BJ (cell line): ENCODE measurements around the gene RFT1. TPM values are rescaled to one million over a fixed set of nuclear protein-coding genes. Genes with fewer than 3 reads are reported as not detected.

ENCODE experiments used
- CTCF ChIA-PET: fragments of 350-600 bp; formaldehyde crosslinking; extraction: SDS; loops from one replicate; lab custom pipeline; 2021; ENCODE audit warnings: antibody characterized with exemption, inconsistent platforms; lab: Yijun Ruan, JAX
- POLR2A ChIA-PET: fragments of 300-600 bp; sonication (Branson Sonifier 250); formaldehyde crosslinking; extraction: SDS; loops from one replicate; lab custom pipeline; 2021; ENCODE audit warnings: antibody characterized with exemption; lab: Charles Lee
- DNase-seq: peaks from one replicate; pipeline ENCODE4 v3.0.0-alpha.2; 2011; ENCODE audit warnings: low read depth
- H3K27me3 ChIP-seq: 2 replicates; pipeline ENCODE4 v1.6.0; 2011; ENCODE audit warnings: low read length; ENCODE audit not compliant: control insufficient read depth, insufficient read depth
- H3K36me3 ChIP-seq: 2 replicates; pipeline ENCODE4 v1.5.1; 2011; ENCODE audit warnings: low read length; ENCODE audit not compliant: control insufficient read depth, insufficient read depth
- H3K4me3 ChIP-seq: 2 replicates; pipeline ENCODE4 v1.5.1; 2011; ENCODE audit warnings: low read depth, mild to moderate bottlenecking, control low read depth, low read length
- polyA plus RNA-seq: library from polyadenylated mRNA; depleted of rRNA; stranded (reverse); fragments of >200 nt; gene quantifications from 2 replicates; pipeline ENCODE4 v1.2.3, GENCODE V29; 2011
- TF ChIP-seq, protein P1 (sequence below): IDR thresholded peaks from 2 replicates; pipeline ENCODE4 v1.5.1; 2011; ENCODE audit warnings: low read depth, mild to moderate bottlenecking, control low read depth, inconsistent platforms, low read length, moderate library complexity; ENCODE audit not compliant: insufficient read depth

The RFT1 gene
- polyA plus RNA-seq, 1 experiment, result 27.9 TPM

DNA sequence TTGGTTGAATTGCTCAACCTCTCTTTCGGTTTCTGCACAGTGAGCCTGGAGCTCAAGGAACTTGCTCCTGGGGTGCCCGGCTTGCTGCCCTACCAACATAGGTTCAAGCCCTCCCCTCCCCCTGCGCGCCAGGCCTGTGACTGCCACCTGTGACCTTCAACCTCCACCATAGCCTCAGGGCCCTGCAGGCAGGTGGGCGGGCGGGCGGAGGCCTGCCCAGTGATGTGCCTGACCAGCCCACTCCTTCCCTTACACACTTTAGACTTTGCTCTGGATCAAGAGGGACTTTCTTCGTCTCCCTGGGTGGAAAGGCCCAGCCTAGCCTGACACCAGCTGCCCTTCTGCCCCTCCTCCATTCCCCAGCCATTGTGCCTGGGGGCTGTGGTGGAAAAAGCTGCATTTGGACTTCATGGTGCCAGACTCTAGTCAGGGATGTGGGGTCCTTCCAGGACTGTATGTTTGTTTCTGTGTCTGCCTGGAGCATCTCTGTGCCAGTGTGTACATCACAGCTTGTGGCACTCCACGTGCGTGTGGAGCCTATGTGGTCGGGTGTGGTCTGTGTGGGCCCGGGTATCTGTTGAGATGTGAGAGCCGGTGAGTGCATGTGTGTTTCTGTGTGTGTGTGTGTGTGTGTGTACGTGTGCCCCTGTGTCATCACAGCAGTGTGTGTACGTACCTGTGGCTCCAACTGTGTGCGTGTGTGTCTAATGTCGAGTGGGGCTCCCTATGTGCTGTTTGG is 40.3 kb upstream of the RFT1 start:
- DNase-seq, result no peak
- TF ChIP-seq, protein P1, sequence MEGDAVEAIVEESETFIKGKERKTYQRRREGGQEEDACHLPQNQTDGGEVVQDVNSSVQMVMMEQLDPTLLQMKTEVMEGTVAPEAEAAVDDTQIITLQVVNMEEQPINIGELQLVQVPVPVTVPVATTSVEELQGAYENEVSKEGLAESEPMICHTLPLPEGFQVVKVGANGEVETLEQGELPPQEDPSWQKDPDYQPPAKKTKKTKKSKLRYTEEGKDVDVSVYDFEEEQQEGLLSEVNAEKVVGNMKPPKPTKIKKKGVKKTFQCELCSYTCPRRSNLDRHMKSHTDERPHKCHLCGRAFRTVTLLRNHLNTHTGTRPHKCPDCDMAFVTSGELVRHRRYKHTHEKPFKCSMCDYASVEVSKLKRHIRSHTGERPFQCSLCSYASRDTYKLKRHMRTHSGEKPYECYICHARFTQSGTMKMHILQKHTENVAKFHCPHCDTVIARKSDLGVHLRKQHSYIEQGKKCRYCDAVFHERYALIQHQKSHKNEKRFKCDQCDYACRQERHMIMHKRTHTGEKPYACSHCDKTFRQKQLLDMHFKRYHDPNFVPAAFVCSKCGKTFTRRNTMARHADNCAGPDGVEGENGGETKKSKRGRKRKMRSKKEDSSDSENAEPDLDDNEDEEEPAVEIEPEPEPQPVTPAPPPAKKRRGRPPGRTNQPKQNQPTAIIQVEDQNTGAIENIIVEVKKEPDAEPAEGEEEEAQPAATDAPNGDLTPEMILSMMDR, result no peak
- ChIA-PET CTCF (interaction anchor here (1.1 to 2.4 kb wide), 5 partner anchors 10 to 57 kb away, joined by 3 to 20 read pairs (median 3); partner anchors contain the start of gene PRKCD), POLR2A (interaction anchor here (0.6 kb wide), 1 partner anchor 66 kb away, joined by 3 read pairs; no protein-coding TSS in a partner anchor)
- Histone ChIP-seq H3K36me3 (peaks cover 5% of the 10 kb centered on the region), H3K4me3 (no peak overlapping the region), H3K27me3 (no peaks in the 10 kb centered on the region)

DNA sequence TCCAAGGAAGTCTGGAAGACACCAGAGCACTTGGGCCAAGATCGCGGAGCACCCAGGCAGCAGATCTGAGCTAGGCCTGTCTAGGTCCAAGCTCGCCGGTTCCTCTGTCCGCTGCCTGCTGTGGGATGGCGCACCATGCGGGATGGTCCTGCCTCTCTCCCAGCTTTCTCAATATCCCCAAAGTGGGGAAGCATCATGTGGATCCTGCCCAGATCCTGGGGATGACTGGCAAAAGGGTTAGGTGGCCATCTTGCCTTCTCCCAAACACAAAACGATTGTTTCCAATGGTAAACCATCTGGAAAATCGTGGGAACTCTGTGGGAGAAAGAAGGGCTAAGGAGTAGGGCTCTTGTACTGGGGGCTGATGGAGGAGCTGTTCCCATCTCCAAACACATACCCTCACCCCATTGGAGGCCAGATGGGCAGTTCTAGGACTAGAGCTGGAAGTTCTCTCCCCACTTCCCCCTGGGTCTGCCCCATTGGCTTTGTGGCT is 39.6 kb upstream of the RFT1 start:
- TF ChIP-seq, protein P1, result no peak
- ChIA-PET CTCF (interaction anchor here (0.8 to 2.4 kb wide), 6 partner anchors 9 to 57 kb away, joined by 3 to 20 read pairs (median 3); partner anchors contain the start of gene PRKCD), POLR2A (interaction anchor here (0.6 kb wide), 1 partner anchor 66 kb away, joined by 3 read pairs; no protein-coding TSS in a partner anchor)
- no peaks in the 10 kb centered on the region for H3K27me3 ChIP-seq
- no peak overlapping the region for H3K4me3 ChIP-seq
- DNase-seq, result no peak
- peaks cover 5% of the 10 kb centered on the region for H3K36me3 ChIP-seq

DNA sequence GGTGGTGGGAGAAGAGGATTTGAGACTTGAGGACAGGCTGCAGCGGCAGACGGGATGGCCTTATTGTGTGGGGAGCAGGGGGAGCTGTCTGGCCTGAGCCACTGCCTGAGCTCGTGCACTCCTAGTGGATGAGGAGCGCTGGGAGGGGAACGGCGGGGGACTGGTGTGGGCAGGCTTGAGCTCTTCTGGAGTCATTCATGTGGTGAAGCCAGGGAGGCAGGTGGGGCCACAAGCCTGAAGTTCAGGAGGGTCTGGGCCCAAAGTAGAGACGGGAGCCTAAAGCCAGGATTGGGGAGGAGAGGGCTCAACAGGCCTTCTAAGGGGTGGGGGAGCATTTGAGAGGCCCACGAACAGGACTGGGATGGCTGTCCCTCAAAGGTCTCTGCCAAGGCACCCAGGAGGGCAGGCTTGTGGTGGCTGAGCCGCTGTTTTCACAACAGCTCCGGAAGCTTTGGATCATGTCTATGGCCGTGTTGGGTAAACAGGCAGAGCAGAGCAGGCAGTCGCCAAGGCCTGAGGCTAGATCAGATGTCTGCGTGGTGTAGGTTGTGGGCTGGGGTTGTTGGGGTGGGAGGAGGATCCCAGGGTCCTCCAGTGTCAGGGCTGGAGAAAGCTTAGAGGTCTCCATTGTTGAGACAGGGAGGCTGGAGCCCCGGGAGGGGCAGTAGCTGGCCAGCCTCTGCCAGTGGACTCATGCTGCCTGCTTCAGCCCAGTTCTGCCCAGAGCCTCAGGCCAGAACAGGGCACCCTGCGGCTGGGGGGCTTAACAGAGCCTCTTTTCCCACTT is 39.0 kb upstream of the RFT1 start:
- ChIA-PET POLR2A (interaction anchor here (0.6 kb wide), 1 partner anchor 111 kb away, joined by 5 read pairs; no protein-coding TSS in a partner anchor), CTCF (interaction anchor here (0.8 to 2.4 kb wide), 6 partner anchors 8 to 56 kb away, joined by 3 to 20 read pairs (median 3); partner anchors contain the start of gene PRKCD)
- Histone ChIP-seq H3K36me3 (peaks cover 5% of the 10 kb centered on the region), H3K4me3 (no peak overlapping the region), H3K27me3 (no peaks in the 10 kb centered on the region)
- TF ChIP-seq, protein P1, result no peak
- no peak for DNase-seq

DNA sequence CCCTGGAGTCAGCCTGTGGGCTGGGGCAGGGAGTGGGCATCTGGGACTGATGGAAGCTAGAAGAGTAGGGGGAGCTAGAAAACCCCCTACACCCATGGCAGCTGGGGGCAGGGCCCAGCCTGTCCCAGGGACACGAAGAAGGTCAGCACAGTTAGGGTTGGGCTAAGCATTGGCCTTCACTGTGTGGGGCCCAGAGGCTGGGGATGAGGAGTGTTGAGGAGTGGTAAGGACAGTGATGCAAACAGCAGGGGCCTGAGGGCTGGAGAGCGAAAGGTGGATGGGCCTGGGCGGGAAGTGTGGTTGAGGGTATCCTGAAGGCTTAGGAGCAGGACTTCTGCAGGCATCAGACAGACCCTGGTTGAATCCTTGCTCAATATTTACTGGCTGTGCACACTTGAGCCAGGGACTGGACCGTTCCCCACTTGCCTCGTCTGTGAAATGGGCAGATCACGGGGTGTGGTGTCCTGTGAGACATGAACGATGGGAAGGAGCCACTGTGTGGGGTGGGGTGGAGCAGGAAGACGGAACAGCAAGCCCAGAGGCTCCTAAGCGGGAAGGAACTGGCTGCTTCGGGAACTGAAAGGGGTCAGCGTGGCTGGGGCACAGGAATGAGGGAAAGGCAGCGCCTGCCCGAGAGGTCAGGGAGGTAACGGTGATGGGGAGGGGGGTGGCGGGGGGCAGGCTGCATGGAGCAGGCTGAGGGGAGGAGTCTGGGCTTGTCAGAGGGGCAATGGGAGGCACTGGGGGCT is 38.1 kb upstream of the RFT1 start:
- POLR2A ChIA-PET, result no interaction called here

More for the DNA sequence above, 38.1 kb upstream of the RFT1 start:
- CTCF ChIA-PET, result interaction anchor here (0.9 to 2.4 kb wide), 4 partner anchors 27 to 54 kb away, joined by 3 to 20 read pairs (median 6); no protein-coding TSS in a partner anchor
- Histone ChIP-seq H3K27me3 (no peaks in the 10 kb centered on the region), H3K4me3 (no peak overlapping the region), H3K36me3 (peaks cover 2% of the 10 kb centered on the region; the same call in 1 of the 2 replicates)
- no peak for DNase-seq
- TF ChIP-seq, protein P1, result no peak
